DLD1 (cell line): Measurements from ENCODE around the gene NOS1AP.
"Not testable (repeated sequence)": the region's sequence is repeated elsewhere in the genome, so short reads cannot be mapped to it uniquely, and the experiment has no call there.

Experiments used
- in situ Hi-C: cut with HindIII; loops from 2 replicates; pipeline ENCODE4 v1.10.0; 2017; ENCODE audit warnings: low sequenced_read_pairs

NOS1AP gene

GRCh38 chr1:162069334-162070093, at the start of gene NOS1AP:
Gene NOS1AP (plus strand): TSS chr1:162069691. CDS start chr1:162070178, 487 bp downstream.
- in situ Hi-C loops, result no loop called here

GRCh38 chr1:162020150-162020549, 49.3 kb upstream of the NOS1AP start:
- in situ Hi-C loops, result no loop called here

- in situ Hi-C loops, result no loop called here
These were observed 48.4 kb upstream of the NOS1AP start for GRCh38 chr1:162021124-162021523.

- in situ Hi-C loops, result no loop called here
These were observed 46.9 kb upstream of the NOS1AP start for GRCh38 chr1:162022626-162023025.

- in situ Hi-C loops, result no loop called here
These were observed 46.3 kb upstream of the NOS1AP start for GRCh38 chr1:162023181-162023546.

GRCh38 chr1:162023547-162024501, 45.7 kb upstream of the NOS1AP start, which contains the start of gene OLFML2B:
Gene OLFML2B (minus strand): TSS chr1:162023869. CDS start chr1:162023430, 439 bp downstream.
- in situ Hi-C loops, result no loop called here

GRCh38 chr1:162025541-162025940, 44.0 kb upstream of the NOS1AP start:
- in situ Hi-C loops, result no loop called here

GRCh38 chr1:162026881-162027280, 42.6 kb upstream of the NOS1AP start:
- in situ Hi-C loops, result no loop called here

- in situ Hi-C loops, result no loop called here
These were observed 40.8 kb upstream of the NOS1AP start for GRCh38 chr1:162028726-162029125.

GRCh38 chr1:162029157-162029556, 40.3 kb upstream of the NOS1AP start:
- in situ Hi-C loops, result no loop called here

- in situ Hi-C loops, result no loop called here
These were observed 38.7 kb upstream of the NOS1AP start for GRCh38 chr1:162030759-162031280.

GRCh38 chr1:162033428-162033827, 36.1 kb upstream of the NOS1AP start:
- in situ Hi-C loops, result no loop called here

GRCh38 chr1:162035241-162035640, 34.2 kb upstream of the NOS1AP start:
- in situ Hi-C loops, result no loop called here

- in situ Hi-C loops, result no loop called here
These were observed 33.3 kb upstream of the NOS1AP start for GRCh38 chr1:162036163-162036562.

GRCh38 chr1:162038624-162039023, 30.9 kb upstream of the NOS1AP start:
- in situ Hi-C loops, result no loop called here

GRCh38 chr1:162040001-162040400, 29.5 kb upstream of the NOS1AP start:
- in situ Hi-C loops, result loop anchor here (10.0 kb wide), 1 partner anchor 345 kb away; the partner anchor contains the start of gene C1orf226

GRCh38 chr1:162040657-162041056, 28.8 kb upstream of the NOS1AP start:
- in situ Hi-C loops, result loop anchor here (10.0 kb wide), 1 partner anchor 344 kb away; the partner anchor contains the start of gene C1orf226

- in situ Hi-C loops, result loop anchor here (10.0 kb wide), 1 partner anchor 342 kb away; the partner anchor contains the start of gene C1orf226
These were observed 27.1 kb upstream of the NOS1AP start for GRCh38 chr1:162042361-162042760.

- in situ Hi-C loops, result loop anchor here (10.0 kb wide), 1 partner anchor 338 kb away; the partner anchor contains the start of gene C1orf226
These were observed 22.6 kb upstream of the NOS1AP start for GRCh38 chr1:162046921-162047320.

GRCh38 chr1:162053949-162054348, 15.5 kb upstream of the NOS1AP start:
- in situ Hi-C loops, result not testable (repeated sequence)

- in situ Hi-C loops, result no loop called here
These were observed 14.4 kb upstream of the NOS1AP start for GRCh38 chr1:162055062-162055461.
